H1 (cell line): ENCODE results near the gene TLCD2. TPM values are rescaled to one million over a fixed set of nuclear protein-coding genes. Genes with fewer than 3 reads are reported as not detected.

ENCODE experiments used
- CTCF ChIA-PET: fragments of 300-600 bp; sonication (Branson Sonifier 250); formaldehyde crosslinking; loops from one replicate; lab custom pipeline; 2021; ENCODE audit not compliant: partially characterized antibody; lab: Charles Lee
- POLR2A ChIA-PET: fragments of 300-600 bp; sonication (Branson Sonifier 250); formaldehyde crosslinking; loops from one replicate; lab custom pipeline; 2021; ENCODE audit warnings: inconsistent platforms; ENCODE audit not compliant: partially characterized antibody; lab: Charles Lee
- DNase-seq, 2 experiments: peaks; one replicate each; pipeline versions ENCODE4 v3.0.0 to v3.0.0-alpha.2; 2010 to 2022; ENCODE audit warnings: low spot score in 2 of 2, low read depth in 1 of 2, mixed read lengths in 1 of 2
- FAIRE-seq: peaks from 2 replicates; lab custom pipeline; 2011; peaks lifted over from hg19 to GRCh38; lab: Jason Lieb, UNC
- H2AFZ ChIP-seq: 2 replicates; pipeline ENCODE4 v1.8.1; 2012; ENCODE audit warnings: low read length, inconsistent platforms
- H2AK5ac ChIP-seq: 2 replicates; pipeline ENCODE4 v1.6.1; 2013; ENCODE audit warnings: low read depth, low read length
- H2BK120ac ChIP-seq: replicated peaks from 2 replicates; pipeline ENCODE3; 2013; ENCODE audit warnings: low read depth, low read length, inconsistent platforms
- H2BK12ac ChIP-seq: 2 replicates; pipeline ENCODE4 v1.6.1; 2013; ENCODE audit warnings: low read depth, low read length
- H2BK15ac ChIP-seq: 2 replicates; pipeline ENCODE4 v1.6.1; 2013; ENCODE audit warnings: low read length
- H2BK20ac ChIP-seq: 2 replicates; pipeline ENCODE4 v1.6.1; 2013; ENCODE audit warnings: low read length
- H2BK5ac ChIP-seq: 2 replicates; pipeline ENCODE4 v1.6.1; 2013; ENCODE audit warnings: low read depth, low read length
- H3K14ac ChIP-seq: 2 replicates; pipeline ENCODE4 v1.6.1; 2013; ENCODE audit warnings: inconsistent platforms; ENCODE audit not compliant: insufficient read length
- H3K18ac ChIP-seq: 2 replicates; pipeline ENCODE4 v1.6.1; 2013; ENCODE audit warnings: low read length; ENCODE audit errors: extremely low read depth
- H3K23ac ChIP-seq: 2 replicates; pipeline ENCODE4 v1.6.1; 2013; ENCODE audit warnings: inconsistent platforms; ENCODE audit not compliant: insufficient read length
- H3K23me2 ChIP-seq: 2 replicates; pipeline ENCODE4 v1.6.1; 2013; ENCODE audit warnings: low read depth, low read length
- H3K27ac ChIP-seq: 2 replicates; pipeline ENCODE4 v1.6.1; 2011; ENCODE audit warnings: low read depth, low read length, inconsistent platforms
- H3K27me3 ChIP-seq, 4 experiments: replicated peaks in 1 of 4; 1 replicate in 1 of 4; 2 replicates in 3 of 4; pipeline versions ENCODE4 v1.6.1 to v1.8.1; 2011 to 2013; ENCODE audit warnings: low read length in 3 of 4, mild to moderate bottlenecking in 3 of 4, inconsistent platforms in 2 of 4, mixed read lengths in 2 of 4, moderate library complexity in 1 of 4; ENCODE audit not compliant: control insufficient read depth in 3 of 4, insufficient read depth in 3 of 4; ENCODE audit errors: extremely low read depth in 1 of 4
- H3K36me3 ChIP-seq, 4 experiments: 2 replicates each; pipeline versions ENCODE4 v1.6.1 to v1.8.1; 2011 to 2013; ENCODE audit warnings: mild to moderate bottlenecking in 4 of 4, low read length in 3 of 4, moderate library complexity in 2 of 4, control low read depth in 1 of 4, inconsistent platforms in 1 of 4; ENCODE audit not compliant: insufficient read depth in 4 of 4, control insufficient read depth in 2 of 4
- H3K4ac ChIP-seq: replicated peaks from 2 replicates; pipeline ENCODE3; 2013; ENCODE audit warnings: low read length, low read depth, mixed read lengths, inconsistent platforms; ENCODE audit not compliant: insufficient read length
- H3K4me1 ChIP-seq, 4 experiments: replicated peaks in 1 of 4; 1 replicate in 1 of 4; 2 replicates in 3 of 4; pipeline versions ENCODE4 v1.6.1 to v1.8.1; 2011 to 2013; ENCODE audit warnings: low read length in 3 of 4, inconsistent platforms in 2 of 4, mixed read lengths in 1 of 4; ENCODE audit not compliant: insufficient read depth in 4 of 4, control insufficient read depth in 3 of 4
- H3K4me2 ChIP-seq, 2 experiments: 2 replicates each; pipeline versions ENCODE4 v1.6.1 to v1.8.1; 2011 to 2013; ENCODE audit warnings: low read depth in 2 of 2, low read length in 2 of 2, control low read depth in 1 of 2, inconsistent platforms in 1 of 2, mild to moderate bottlenecking in 1 of 2; ENCODE audit not compliant: insufficient read depth in 1 of 2
- H3K4me3 ChIP-seq, 4 experiments: fragments of 200-600, 300-600 bp in 1 of 4; sonication (generic), shearing (Covaris generic), sonication (Bioruptor Twin) in 1 of 4; 2 replicates each; pipeline versions ENCODE4 v1.5.1 to v1.8.1; 2011 to 2016; ENCODE audit warnings: low read length in 4 of 4, low read depth in 3 of 4, control low read depth in 2 of 4, inconsistent platforms in 2 of 4, mild to moderate bottlenecking in 2 of 4, mixed read lengths in 1 of 4, moderate library complexity in 1 of 4; ENCODE audit not compliant: insufficient read depth in 2 of 4; ENCODE audit errors: extremely low read depth in 1 of 4
- H3K56ac ChIP-seq: replicated peaks from 2 replicates; pipeline ENCODE3; 2013; ENCODE audit warnings: low read depth, mild to moderate bottlenecking, mixed read lengths, low read length, inconsistent platforms; ENCODE audit not compliant: insufficient read length
- H3K79me1 ChIP-seq: 2 replicates; pipeline ENCODE4 v1.6.1; 2013; ENCODE audit warnings: low read depth, low read length, control low read depth
- H3K79me2 ChIP-seq, 2 experiments: 2 replicates each; pipeline versions ENCODE4 v1.6.1 to v1.8.1; 2012 to 2013; ENCODE audit warnings: low read length in 2 of 2, mild to moderate bottlenecking in 2 of 2, inconsistent platforms in 1 of 2; ENCODE audit not compliant: insufficient read depth in 2 of 2, control insufficient read depth in 1 of 2
- H3K9ac ChIP-seq, 4 experiments: replicated peaks in 1 of 4; 1 replicate in 1 of 4; 2 replicates in 3 of 4; pipeline versions ENCODE4 v1.6.1 to v1.8.1; 2011 to 2013; ENCODE audit warnings: low read depth in 3 of 4, low read length in 3 of 4, control low read depth in 2 of 4, mild to moderate bottlenecking in 2 of 4, moderate library complexity in 2 of 4, inconsistent platforms in 1 of 4; ENCODE audit errors: extremely low read depth in 1 of 4
- H3K9me3 ChIP-seq, 2 experiments: 2 replicates each; pipeline versions ENCODE4 v1.6.1 to v1.8.1; 2012 to 2013; ENCODE audit warnings: mild to moderate bottlenecking in 2 of 2, moderate library complexity in 2 of 2, control low read depth in 1 of 2, inconsistent platforms in 1 of 2, low read depth in 1 of 2, low read length in 1 of 2, mixed read lengths in 1 of 2; ENCODE audit not compliant: insufficient read depth in 2 of 2
- H4K20me1 ChIP-seq, 2 experiments: replicated peaks in 1 of 2; 2 replicates each; pipeline versions ENCODE3 to v1.8.1; 2011 to 2013; ENCODE audit warnings: inconsistent platforms in 2 of 2, low read length in 2 of 2, mild to moderate bottlenecking in 1 of 2; ENCODE audit not compliant: insufficient read depth in 2 of 2, control insufficient read depth in 1 of 2
- H4K5ac ChIP-seq: 2 replicates; pipeline ENCODE4 v1.6.1; 2013; ENCODE audit warnings: low read length, low read depth, mixed read lengths, inconsistent platforms; ENCODE audit not compliant: insufficient read length
- H4K8ac ChIP-seq: 2 replicates; pipeline ENCODE4 v1.8.0; 2013; ENCODE audit warnings: mild to moderate bottlenecking, moderate library complexity, low read length, inconsistent platforms; ENCODE audit not compliant: insufficient read depth; ENCODE audit errors: extremely low read depth
- H4K91ac ChIP-seq: replicated peaks from 2 replicates; pipeline ENCODE3; 2013; ENCODE audit warnings: low read length, mixed read lengths, inconsistent platforms; ENCODE audit not compliant: insufficient read length
- ASH2L ChIP-seq: fragments of 200-600, 300-600 bp; sonication (generic); IDR thresholded peaks from one replicate; pipeline ENCODE4 v1.7.1; 2017; ENCODE audit warnings: low read length
- CEBPB ChIP-seq: IDR thresholded peaks from 2 replicates; pipeline ENCODE4 v1.6.1; 2012; ENCODE audit warnings: low read depth, low read length
- CREB1 ChIP-seq: IDR thresholded peaks from 2 replicates; pipeline ENCODE4 v1.6.1; 2012; ENCODE audit warnings: inconsistent platforms
- EGR1 ChIP-seq: IDR thresholded peaks from 2 replicates; pipeline ENCODE4 v1.6.1; 2011; ENCODE audit warnings: low read depth, low read length, borderline replicate concordance
- KDM4A ChIP-seq: IDR thresholded peaks from one replicate; pipeline ENCODE4 v1.7.1; 2012; ENCODE audit warnings: low read depth, mild to moderate bottlenecking, moderate library complexity, low read length, inconsistent platforms; ENCODE audit not compliant: severe bottlenecking
- PHF8 ChIP-seq: fragments of 200-600 bp; sonication (generic); conservative IDR thresholded peaks from 2 replicates; pipeline ENCODE4 v1.7.1; 2012; ENCODE audit warnings: low read depth, mild to moderate bottlenecking, inconsistent platforms, low read length, moderate library complexity
- WGBS, 2 experiments: shearing (Covaris generic) in 1 of 2; methylation state at CpG; one replicate each; pipeline versions ENCODE4 v1.1.6 to v1.1.7; 2013 to 2015; ENCODE audit warnings: low lambda C conversion rate in 2 of 2, mixed read lengths in 2 of 2, inconsistent platforms in 1 of 2, low coverage in 1 of 2, missing lambda C conversion rate in 1 of 2; ENCODE audit not compliant: insufficient replicate concordance in 2 of 2, insufficient coverage in 1 of 2, insufficient read length in 1 of 2; ENCODE audit errors: extremely low coverage in 1 of 2, missing lambda C conversion rate in 1 of 2; 5-methylcytosine and 5-hydroxymethylcytosine counted together
- polyA plus RNA-seq, 7 experiments: library from polyadenylated mRNA; depleted of rRNA in 3 of 7; stranded (reverse) in 5 of 7; unstranded in 2 of 7; fragments of >200 nt in 5 of 7; fragments of 200-250 nt in 2 of 7; gene quantifications; 1 replicate in 5 of 7; 2 replicates in 1 of 7; 4 replicates in 1 of 7; pipeline versions ENCODE4 v1.2.1 to v1.2.3, GENCODE V29; 2011 to 2013; ENCODE audit warnings: missing spikeins in 2 of 7, mixed read lengths in 2 of 7
- total RNA-seq: library from RNA; stranded (reverse); fragmentation: NEBNext Ultra II Directional; extraction: Animal tissue kit (Norgen Biotek cat#: 25700); gene quantifications from 2 replicates; pipeline ENCODE4 v1.2.1, GENCODE V29; 2021
- TF ChIP-seq, protein P1 (sequence below): IDR thresholded peaks from 2 replicates; pipeline ENCODE4 v1.6.1; 2011; ENCODE audit warnings: low read length, improper control_type of control experiment

TLCD2 gene
- total and polyA plus RNA-seq, 2 of the 8 experiments (the other 6 are each of a cell fraction or from before 2014, with no cell fraction given), result 0.47 to 1.4 TPM

DNA sequence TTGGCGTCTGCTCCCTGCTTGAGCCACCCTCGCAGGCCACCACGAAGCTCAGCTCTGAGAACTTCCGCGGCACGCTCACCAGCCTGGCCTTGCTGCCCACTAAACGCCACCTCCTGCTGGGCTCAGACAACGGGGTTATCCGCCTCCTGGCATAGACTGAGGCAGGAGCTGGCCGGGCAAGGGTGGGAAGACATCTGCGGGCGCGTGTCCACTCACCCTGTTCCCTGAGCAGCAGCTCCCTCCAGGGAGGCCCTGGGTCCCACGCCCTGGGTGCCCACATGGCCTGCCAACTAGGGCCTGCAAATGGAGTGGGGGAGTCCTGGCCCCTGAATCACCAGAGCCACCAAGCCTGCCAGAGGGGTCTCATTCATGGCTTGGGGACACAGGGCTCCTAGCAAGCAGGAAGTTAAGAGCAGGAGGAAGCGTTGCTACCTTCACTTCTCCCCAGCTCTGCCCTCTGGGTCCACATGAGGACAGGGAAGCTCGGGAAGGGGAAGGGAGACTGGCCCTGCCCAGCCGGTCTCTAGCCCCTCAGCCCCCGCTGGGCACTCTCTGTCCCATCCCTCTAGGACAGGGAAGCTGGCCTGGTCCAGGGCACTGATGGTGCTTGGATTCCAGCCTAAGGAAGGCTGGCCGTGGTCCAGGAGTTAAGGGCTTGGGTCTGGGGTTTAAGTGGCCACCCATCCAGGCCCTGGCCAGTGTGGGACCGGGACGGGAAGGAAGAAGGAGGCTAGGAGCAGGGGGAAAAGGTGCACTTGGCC lies 27.5 kb upstream of the TLCD2 start:
- WGBS, 2 experiments, result 88% methylated on average over 19 of the region's 21 CpGs; no CpG with 5 or more reads in 1 of the 2 experiments
- no peaks in the 10 kb centered on the region for H4K20me1 ChIP-seq
- H3K4ac ChIP-seq, result no peak overlapping the region
- FAIRE-seq (no peak), DNase-seq (no peak)
- no peak overlapping the region for H2BK15ac ChIP-seq
- no peaks in the 10 kb centered on the region for H3K27me3 ChIP-seq
- no peaks in the 10 kb centered on the region; a peak in 1 of 4 replicates for H3K9me3 ChIP-seq
- no peak overlapping the region; the same call in 1 of the 2 replicates for H4K8ac ChIP-seq
- no peak overlapping the region for H2BK120ac ChIP-seq
- no peak for TF ChIP-seq EGR1
- TF ChIP-seq CEBPB, result no peak
- no peak for TF ChIP-seq CREB1
- no peak for TF ChIP-seq KDM4A
- no peak for TF ChIP-seq PHF8
- TF ChIP-seq ASH2L, result no peak
- TF ChIP-seq, protein P1, sequence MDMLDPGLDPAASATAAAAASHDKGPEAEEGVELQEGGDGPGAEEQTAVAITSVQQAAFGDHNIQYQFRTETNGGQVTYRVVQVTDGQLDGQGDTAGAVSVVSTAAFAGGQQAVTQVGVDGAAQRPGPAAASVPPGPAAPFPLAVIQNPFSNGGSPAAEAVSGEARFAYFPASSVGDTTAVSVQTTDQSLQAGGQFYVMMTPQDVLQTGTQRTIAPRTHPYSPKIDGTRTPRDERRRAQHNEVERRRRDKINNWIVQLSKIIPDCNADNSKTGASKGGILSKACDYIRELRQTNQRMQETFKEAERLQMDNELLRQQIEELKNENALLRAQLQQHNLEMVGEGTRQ, result no peak
- H2BK5ac ChIP-seq, result no peak overlapping the region
- H3K79me1 ChIP-seq, result no peaks in the 10 kb centered on the region
- H2BK20ac ChIP-seq, result no peak overlapping the region
- no peak overlapping the region for H4K91ac ChIP-seq
- no peak overlapping the region for H3K23ac ChIP-seq
- POLR2A ChIA-PET, result interaction anchor here (1.0 to 2.6 kb wide), 7 partner anchors 9 to 176 kb away, joined by 3 to 9 read pairs (median 5); partner anchors contain the start of genes PITPNA and SERPINF1
- H3K4me1 ChIP-seq, result peaks cover 0 to 7% (median 1%) of the 10 kb centered on the region in 4 experiments; a peak in 5 of 7 replicates
- no peak overlapping the region for H2AFZ ChIP-seq
- H4K5ac ChIP-seq, result no peak overlapping the region
- no peaks in the 10 kb centered on the region for H3K36me3 ChIP-seq
- no peaks in the 10 kb centered on the region for H3K23me2 ChIP-seq
- H3K79me2 ChIP-seq, result no peaks in the 10 kb centered on the region
- H3K14ac ChIP-seq, result no peak overlapping the region
- H3K9ac ChIP-seq, result no peak overlapping the region
- no peak overlapping the region for H2AK5ac ChIP-seq
- no peak overlapping the region for H3K27ac ChIP-seq
- CTCF ChIA-PET, result interaction anchor here (1.0 to 1.4 kb wide), 4 partner anchors 11 to 24 kb away, joined by 3 to 4 read pairs (median 4); no protein-coding TSS in a partner anchor
- H3K56ac ChIP-seq, result no peak overlapping the region
- no peak overlapping the region for H3K18ac ChIP-seq
- no peak overlapping the region for H3K4me2 ChIP-seq
- H2BK12ac ChIP-seq, result no peak overlapping the region
- H3K4me3 ChIP-seq, result no peak overlapping the region
